Loucy (cell line): ENCODE results near the gene CCDC102A.

Source experiments
- H2AFZ ChIP-seq: fragments of 200-600 bp; sonication (generic); 2 replicates; pipeline ENCODE4 v1.6.0; 2016; ENCODE audit warnings: antibody characterized with exemption, mild to moderate bottlenecking, low read length, moderate library complexity
- H3F3A ChIP-seq: fragments of 200-600 bp; 2 replicates; pipeline ENCODE4 v1.6.0; 2016; ENCODE audit warnings: antibody characterized with exemption, low read depth, mild to moderate bottlenecking
- H3K27me3 ChIP-seq: fragments of 200-600 bp; sonication (generic); 2 replicates; pipeline ENCODE4 v1.6.1; 2014; ENCODE audit warnings: low read length, mild to moderate bottlenecking; ENCODE audit not compliant: insufficient read depth, poor library complexity, severe bottlenecking
- H3K36me3 ChIP-seq: fragments of 200-600 bp; sonication (generic); 2 replicates; pipeline ENCODE4 v1.6.1; 2016; ENCODE audit warnings: low read length; ENCODE audit not compliant: insufficient read depth
- H3K4me1 ChIP-seq: fragments of 200-600 bp; sonication (generic); 2 replicates; pipeline ENCODE4 v1.5.1; 2014; ENCODE audit warnings: low read length, mild to moderate bottlenecking; ENCODE audit not compliant: insufficient read depth, poor library complexity, severe bottlenecking
- H3K4me2 ChIP-seq: fragments of 200-600 bp; sonication (generic); 2 replicates; pipeline ENCODE4 v1.6.0; 2014; ENCODE audit warnings: antibody characterized with exemption, low read length, low read depth, mild to moderate bottlenecking; ENCODE audit not compliant: poor library complexity, severe bottlenecking
- H3K4me3 ChIP-seq: fragments of 200-600 bp; sonication (generic); 2 replicates; pipeline ENCODE4 v1.5.1; 2014; ENCODE audit warnings: low read length, mild to moderate bottlenecking, mixed read lengths; ENCODE audit not compliant: poor library complexity, severe bottlenecking
- H3K79me2 ChIP-seq: fragments of 200-600 bp; sonication (generic); 2 replicates; pipeline ENCODE4 v1.6.1; 2014; ENCODE audit warnings: low read length; ENCODE audit not compliant: insufficient read depth
- H3K9ac ChIP-seq: fragments of 200-600 bp; sonication (generic); 2 replicates; pipeline ENCODE4 v1.6.0; 2014; ENCODE audit warnings: mild to moderate bottlenecking, low read depth, low read length, moderate library complexity; ENCODE audit not compliant: poor library complexity, severe bottlenecking
- H3K9me2 ChIP-seq: fragments of 200-600 bp; sonication (generic); replicated peaks from 2 replicates; pipeline ENCODE4 v1.6.1; 2016; ENCODE audit warnings: low read depth, low read length, mixed read lengths
- H3K9me3 ChIP-seq: fragments of 200-600 bp; sonication (generic); 2 replicates; pipeline ENCODE4 v1.6.1; 2014; ENCODE audit warnings: mild to moderate bottlenecking, antibody characterized with exemption, low read length, low read depth; ENCODE audit not compliant: insufficient read depth
- H4K20me1 ChIP-seq: fragments of 200-600 bp; sonication (generic); 2 replicates; pipeline ENCODE4 v1.6.0; 2014; ENCODE audit warnings: antibody characterized with exemption, low read length, mild to moderate bottlenecking; ENCODE audit not compliant: insufficient read depth, poor library complexity, severe bottlenecking
- EZH2phosphoT487 ChIP-seq: fragments of 200-600 bp; IDR thresholded peaks from 2 replicates; pipeline ENCODE4 v1.6.1; 2018; ENCODE audit warnings: antibody characterized with exemption, mild to moderate bottlenecking, moderate library complexity, borderline replicate concordance
- TF ChIP-seq, protein P1 (sequence below): fragments of 200-600 bp; sonication (generic); conservative IDR thresholded peaks from 2 replicates; pipeline ENCODE4 v1.5.1; 2014; ENCODE audit warnings: mild to moderate bottlenecking, antibody characterized with exemption, low read length

Gene CCDC102A

DNA sequence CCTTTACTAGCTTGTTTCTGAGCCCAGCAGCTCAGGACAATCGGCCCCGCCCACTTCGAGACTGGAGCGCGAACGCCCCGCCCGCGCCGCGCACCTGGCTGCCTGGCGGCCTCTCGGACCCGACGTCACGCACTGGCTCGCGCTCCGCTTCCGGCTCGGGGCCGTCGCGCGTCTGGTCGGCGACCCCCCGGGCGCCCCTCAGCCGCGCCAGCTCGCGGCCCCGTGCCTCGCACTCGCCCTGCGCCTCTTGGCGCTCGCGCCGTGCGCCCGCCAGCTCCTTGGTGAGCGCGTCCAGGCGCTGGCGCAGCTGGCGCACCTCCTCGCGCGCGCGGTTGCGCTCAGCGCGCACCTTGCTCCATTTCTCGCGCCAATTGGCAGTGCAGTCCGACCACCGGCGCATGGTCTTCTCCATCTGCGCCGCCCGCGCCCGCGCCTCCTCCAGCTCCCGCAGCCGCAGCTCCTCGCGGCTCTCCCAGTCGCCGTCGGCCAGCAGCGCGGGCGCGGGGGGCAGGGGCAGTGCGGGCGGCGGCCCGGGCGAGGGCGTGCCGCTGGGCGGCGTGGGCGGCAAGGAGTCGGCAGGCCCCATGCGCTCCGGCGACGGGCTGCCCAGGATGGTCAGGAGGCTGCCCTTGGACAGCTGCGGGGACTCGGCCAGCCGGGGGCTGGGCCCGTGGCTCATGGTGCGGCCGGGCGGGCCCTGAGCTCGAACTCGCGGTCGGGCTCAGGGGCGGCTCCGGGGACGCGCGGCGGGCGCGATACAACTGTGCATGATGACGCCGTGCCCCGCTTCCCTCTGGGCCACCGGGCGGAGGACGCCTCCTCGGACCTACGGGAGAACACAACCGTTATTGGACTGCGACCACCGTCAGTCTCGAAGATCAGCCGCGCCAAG is 7.6 kb downstream of the CCDC102A start:
- no peaks in the 10 kb centered on the region for H3K9me2 ChIP-seq
- no peaks in the 10 kb centered on the region for H3K27me3 ChIP-seq
- no peak overlapping the region for H3K4me3 ChIP-seq
- H3K4me2 ChIP-seq = peak overlapping the region; percentile 77
- H3K36me3 ChIP-seq = peaks cover 5% of the 10 kb centered on the region; the same call in 1 of the 2 replicates
- peaks cover 10% of the 10 kb centered on the region; the same call in 1 of the 2 replicates for H3F3A ChIP-seq
- no peak overlapping the region for H2AFZ ChIP-seq
- TF ChIP-seq, protein P1, sequence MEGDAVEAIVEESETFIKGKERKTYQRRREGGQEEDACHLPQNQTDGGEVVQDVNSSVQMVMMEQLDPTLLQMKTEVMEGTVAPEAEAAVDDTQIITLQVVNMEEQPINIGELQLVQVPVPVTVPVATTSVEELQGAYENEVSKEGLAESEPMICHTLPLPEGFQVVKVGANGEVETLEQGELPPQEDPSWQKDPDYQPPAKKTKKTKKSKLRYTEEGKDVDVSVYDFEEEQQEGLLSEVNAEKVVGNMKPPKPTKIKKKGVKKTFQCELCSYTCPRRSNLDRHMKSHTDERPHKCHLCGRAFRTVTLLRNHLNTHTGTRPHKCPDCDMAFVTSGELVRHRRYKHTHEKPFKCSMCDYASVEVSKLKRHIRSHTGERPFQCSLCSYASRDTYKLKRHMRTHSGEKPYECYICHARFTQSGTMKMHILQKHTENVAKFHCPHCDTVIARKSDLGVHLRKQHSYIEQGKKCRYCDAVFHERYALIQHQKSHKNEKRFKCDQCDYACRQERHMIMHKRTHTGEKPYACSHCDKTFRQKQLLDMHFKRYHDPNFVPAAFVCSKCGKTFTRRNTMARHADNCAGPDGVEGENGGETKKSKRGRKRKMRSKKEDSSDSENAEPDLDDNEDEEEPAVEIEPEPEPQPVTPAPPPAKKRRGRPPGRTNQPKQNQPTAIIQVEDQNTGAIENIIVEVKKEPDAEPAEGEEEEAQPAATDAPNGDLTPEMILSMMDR = no peak
- no peak for TF ChIP-seq EZH2phosphoT487
- H3K9me3 ChIP-seq = no peaks in the 10 kb centered on the region
- H4K20me1 ChIP-seq = no peaks in the 10 kb centered on the region
- H3K79me2 ChIP-seq = peaks cover 41% of the 10 kb centered on the region
- no peak overlapping the region for H3K9ac ChIP-seq
- peaks cover 45% of the 10 kb centered on the region for H3K4me1 ChIP-seq

GRCh38 chr16:57527610-57528360 is 8.6 kb downstream of the CCDC102A start:
- Histone ChIP-seq H3K4me2 (no peak overlapping the region), H3K4me1 (peaks cover 35% of the 10 kb centered on the region), H3K9me2 (no peaks in the 10 kb centered on the region), H2AFZ (no peak overlapping the region), H3K27me3 (no peaks in the 10 kb centered on the region), H3K9ac (no peak overlapping the region), H3K79me2 (peaks cover 32% of the 10 kb centered on the region), H3K36me3 (peaks cover 5% of the 10 kb centered on the region; the same call in 1 of the 2 replicates), H3K4me3 (no peak overlapping the region), H4K20me1 (no peaks in the 10 kb centered on the region), H3F3A (peaks cover 10% of the 10 kb centered on the region; the same call in 1 of the 2 replicates), H3K9me3 (no peaks in the 10 kb centered on the region)
- TF ChIP-seq, protein P1 = no peak
- TF ChIP-seq EZH2phosphoT487 = no peak

DNA sequence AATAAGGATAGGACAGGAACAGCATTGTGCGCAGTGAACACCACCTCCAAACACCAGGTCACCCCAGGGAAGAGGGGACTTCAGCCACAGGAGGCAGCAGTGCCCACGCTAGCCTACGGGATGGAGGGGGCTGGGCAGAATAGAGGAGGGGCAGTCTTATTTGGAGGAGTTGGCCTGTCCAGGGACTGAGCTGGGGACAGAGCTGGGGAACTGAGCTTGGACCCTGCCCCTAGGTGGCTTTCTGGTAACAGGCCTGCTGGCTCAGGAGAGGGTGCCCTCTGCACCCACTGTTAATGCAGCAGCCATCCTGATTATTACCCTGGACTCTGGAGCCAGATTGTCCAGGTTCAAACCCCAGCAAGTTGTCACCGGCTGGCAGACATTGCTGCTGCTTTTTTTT is 9.3 kb downstream of the CCDC102A start:
- no peaks in the 10 kb centered on the region for H3K9me3 ChIP-seq
- peaks cover 27% of the 10 kb centered on the region for H3K4me1 ChIP-seq
- TF ChIP-seq, protein P1 = 0 out of 2 replicates have a peak, but pooled peaks have one; percentile 16
- no peak for TF ChIP-seq EZH2phosphoT487
- H3K4me2 ChIP-seq = no peak overlapping the region
- H3K79me2 ChIP-seq = peaks cover 24% of the 10 kb centered on the region
- no peak overlapping the region for H3K9ac ChIP-seq
- H4K20me1 ChIP-seq = no peaks in the 10 kb centered on the region
- no peaks in the 10 kb centered on the region for H3K9me2 ChIP-seq
- H3K27me3 ChIP-seq = no peaks in the 10 kb centered on the region
- H3F3A ChIP-seq = peaks cover 10% of the 10 kb centered on the region; the same call in 1 of the 2 replicates
- H3K4me3 ChIP-seq = no peak overlapping the region
- peaks cover 5% of the 10 kb centered on the region; the same call in 1 of the 2 replicates for H3K36me3 ChIP-seq
- no peak overlapping the region for H2AFZ ChIP-seq
